H1 (cell line): ENCODE results near the gene CDH15. TPM values are rescaled to one million over a fixed set of nuclear protein-coding genes. Genes with fewer than 3 reads are reported as not detected.

Source experiments
- CTCF ChIA-PET: fragments of 300-600 bp; sonication (Branson Sonifier 250); formaldehyde crosslinking; loops from one replicate; lab custom pipeline; 2021; ENCODE audit not compliant: partially characterized antibody; lab: Charles Lee
- POLR2A ChIA-PET: fragments of 300-600 bp; sonication (Branson Sonifier 250); formaldehyde crosslinking; loops from one replicate; lab custom pipeline; 2021; ENCODE audit warnings: inconsistent platforms; ENCODE audit not compliant: partially characterized antibody; lab: Charles Lee
- DNase-seq, 2 experiments: peaks; one replicate each; pipeline versions ENCODE4 v3.0.0 to v3.0.0-alpha.2; 2010 to 2022; ENCODE audit warnings: low spot score in 2 of 2, low read depth in 1 of 2, mixed read lengths in 1 of 2
- FAIRE-seq: peaks from 2 replicates; lab custom pipeline; 2011; peaks lifted over from hg19 to GRCh38; lab: Jason Lieb, UNC
- H2AFZ ChIP-seq: 2 replicates; pipeline ENCODE4 v1.8.1; 2012; ENCODE audit warnings: low read length, inconsistent platforms
- H2AK5ac ChIP-seq: 2 replicates; pipeline ENCODE4 v1.6.1; 2013; ENCODE audit warnings: low read depth, low read length
- H2BK120ac ChIP-seq: replicated peaks from 2 replicates; pipeline ENCODE3; 2013; ENCODE audit warnings: low read depth, low read length, inconsistent platforms
- H2BK12ac ChIP-seq: 2 replicates; pipeline ENCODE4 v1.6.1; 2013; ENCODE audit warnings: low read depth, low read length
- H2BK15ac ChIP-seq: 2 replicates; pipeline ENCODE4 v1.6.1; 2013; ENCODE audit warnings: low read length
- H2BK20ac ChIP-seq: 2 replicates; pipeline ENCODE4 v1.6.1; 2013; ENCODE audit warnings: low read length
- H2BK5ac ChIP-seq: 2 replicates; pipeline ENCODE4 v1.6.1; 2013; ENCODE audit warnings: low read depth, low read length
- H3K14ac ChIP-seq: 2 replicates; pipeline ENCODE4 v1.6.1; 2013; ENCODE audit warnings: inconsistent platforms; ENCODE audit not compliant: insufficient read length
- H3K18ac ChIP-seq: 2 replicates; pipeline ENCODE4 v1.6.1; 2013; ENCODE audit warnings: low read length; ENCODE audit errors: extremely low read depth
- H3K23ac ChIP-seq: 2 replicates; pipeline ENCODE4 v1.6.1; 2013; ENCODE audit warnings: inconsistent platforms; ENCODE audit not compliant: insufficient read length
- H3K23me2 ChIP-seq: 2 replicates; pipeline ENCODE4 v1.6.1; 2013; ENCODE audit warnings: low read depth, low read length
- H3K27ac ChIP-seq: 2 replicates; pipeline ENCODE4 v1.6.1; 2011; ENCODE audit warnings: low read depth, low read length, inconsistent platforms
- H3K27me3 ChIP-seq, 4 experiments: replicated peaks in 1 of 4; 1 replicate in 1 of 4; 2 replicates in 3 of 4; pipeline versions ENCODE4 v1.6.1 to v1.8.1; 2011 to 2013; ENCODE audit warnings: low read length in 3 of 4, mild to moderate bottlenecking in 3 of 4, inconsistent platforms in 2 of 4, mixed read lengths in 2 of 4, moderate library complexity in 1 of 4; ENCODE audit not compliant: control insufficient read depth in 3 of 4, insufficient read depth in 3 of 4; ENCODE audit errors: extremely low read depth in 1 of 4
- H3K36me3 ChIP-seq, 4 experiments: 2 replicates each; pipeline versions ENCODE4 v1.6.1 to v1.8.1; 2011 to 2013; ENCODE audit warnings: mild to moderate bottlenecking in 4 of 4, low read length in 3 of 4, moderate library complexity in 2 of 4, control low read depth in 1 of 4, inconsistent platforms in 1 of 4; ENCODE audit not compliant: insufficient read depth in 4 of 4, control insufficient read depth in 2 of 4
- H3K4ac ChIP-seq: replicated peaks from 2 replicates; pipeline ENCODE3; 2013; ENCODE audit warnings: low read length, low read depth, mixed read lengths, inconsistent platforms; ENCODE audit not compliant: insufficient read length
- H3K4me1 ChIP-seq, 4 experiments: replicated peaks in 1 of 4; 1 replicate in 1 of 4; 2 replicates in 3 of 4; pipeline versions ENCODE4 v1.6.1 to v1.8.1; 2011 to 2013; ENCODE audit warnings: low read length in 3 of 4, inconsistent platforms in 2 of 4, mixed read lengths in 1 of 4; ENCODE audit not compliant: insufficient read depth in 4 of 4, control insufficient read depth in 3 of 4
- H3K4me2 ChIP-seq, 2 experiments: 2 replicates each; pipeline versions ENCODE4 v1.6.1 to v1.8.1; 2011 to 2013; ENCODE audit warnings: low read depth in 2 of 2, low read length in 2 of 2, control low read depth in 1 of 2, inconsistent platforms in 1 of 2, mild to moderate bottlenecking in 1 of 2; ENCODE audit not compliant: insufficient read depth in 1 of 2
- H3K4me3 ChIP-seq, 4 experiments: fragments of 200-600, 300-600 bp in 1 of 4; sonication (generic), shearing (Covaris generic), sonication (Bioruptor Twin) in 1 of 4; 2 replicates each; pipeline versions ENCODE4 v1.5.1 to v1.8.1; 2011 to 2016; ENCODE audit warnings: low read length in 4 of 4, low read depth in 3 of 4, control low read depth in 2 of 4, inconsistent platforms in 2 of 4, mild to moderate bottlenecking in 2 of 4, mixed read lengths in 1 of 4, moderate library complexity in 1 of 4; ENCODE audit not compliant: insufficient read depth in 2 of 4; ENCODE audit errors: extremely low read depth in 1 of 4
- H3K56ac ChIP-seq: replicated peaks from 2 replicates; pipeline ENCODE3; 2013; ENCODE audit warnings: low read depth, mild to moderate bottlenecking, mixed read lengths, low read length, inconsistent platforms; ENCODE audit not compliant: insufficient read length
- H3K79me1 ChIP-seq: 2 replicates; pipeline ENCODE4 v1.6.1; 2013; ENCODE audit warnings: low read depth, low read length, control low read depth
- H3K79me2 ChIP-seq, 2 experiments: 2 replicates each; pipeline versions ENCODE4 v1.6.1 to v1.8.1; 2012 to 2013; ENCODE audit warnings: low read length in 2 of 2, mild to moderate bottlenecking in 2 of 2, inconsistent platforms in 1 of 2; ENCODE audit not compliant: insufficient read depth in 2 of 2, control insufficient read depth in 1 of 2
- H3K9ac ChIP-seq, 4 experiments: replicated peaks in 1 of 4; 1 replicate in 1 of 4; 2 replicates in 3 of 4; pipeline versions ENCODE4 v1.6.1 to v1.8.1; 2011 to 2013; ENCODE audit warnings: low read depth in 3 of 4, low read length in 3 of 4, control low read depth in 2 of 4, mild to moderate bottlenecking in 2 of 4, moderate library complexity in 2 of 4, inconsistent platforms in 1 of 4; ENCODE audit errors: extremely low read depth in 1 of 4
- H3K9me3 ChIP-seq, 2 experiments: 2 replicates each; pipeline versions ENCODE4 v1.6.1 to v1.8.1; 2012 to 2013; ENCODE audit warnings: mild to moderate bottlenecking in 2 of 2, moderate library complexity in 2 of 2, control low read depth in 1 of 2, inconsistent platforms in 1 of 2, low read depth in 1 of 2, low read length in 1 of 2, mixed read lengths in 1 of 2; ENCODE audit not compliant: insufficient read depth in 2 of 2
- H4K20me1 ChIP-seq, 2 experiments: replicated peaks in 1 of 2; 2 replicates each; pipeline versions ENCODE3 to v1.8.1; 2011 to 2013; ENCODE audit warnings: inconsistent platforms in 2 of 2, low read length in 2 of 2, mild to moderate bottlenecking in 1 of 2; ENCODE audit not compliant: insufficient read depth in 2 of 2, control insufficient read depth in 1 of 2
- H4K5ac ChIP-seq: 2 replicates; pipeline ENCODE4 v1.6.1; 2013; ENCODE audit warnings: low read length, low read depth, mixed read lengths, inconsistent platforms; ENCODE audit not compliant: insufficient read length
- H4K8ac ChIP-seq: 2 replicates; pipeline ENCODE4 v1.8.0; 2013; ENCODE audit warnings: mild to moderate bottlenecking, moderate library complexity, low read length, inconsistent platforms; ENCODE audit not compliant: insufficient read depth; ENCODE audit errors: extremely low read depth
- H4K91ac ChIP-seq: replicated peaks from 2 replicates; pipeline ENCODE3; 2013; ENCODE audit warnings: low read length, mixed read lengths, inconsistent platforms; ENCODE audit not compliant: insufficient read length
- ASH2L ChIP-seq: fragments of 200-600, 300-600 bp; sonication (generic); IDR thresholded peaks from one replicate; pipeline ENCODE4 v1.7.1; 2017; ENCODE audit warnings: low read length
- CBX5 ChIP-seq: fragments of 300-800, 300-1000 bp; sonication (generic); IDR thresholded peaks from 2 replicates; pipeline ENCODE4 v1.7.1; 2016; ENCODE audit warnings: antibody characterized with exemption, low read length, low read depth
- CEBPB ChIP-seq: IDR thresholded peaks from 2 replicates; pipeline ENCODE4 v1.6.1; 2012; ENCODE audit warnings: low read depth, low read length
- CREB1 ChIP-seq: IDR thresholded peaks from 2 replicates; pipeline ENCODE4 v1.6.1; 2012; ENCODE audit warnings: inconsistent platforms
- EGR1 ChIP-seq: IDR thresholded peaks from 2 replicates; pipeline ENCODE4 v1.6.1; 2011; ENCODE audit warnings: low read depth, low read length, borderline replicate concordance
- NRF1 ChIP-seq: IDR thresholded peaks from 2 replicates; pipeline ENCODE4 v1.6.1; 2011; ENCODE audit warnings: mild to moderate bottlenecking, low read depth, low read length, improper control_type of control experiment
- WGBS, 2 experiments: shearing (Covaris generic) in 1 of 2; methylation state at CpG; one replicate each; pipeline versions ENCODE4 v1.1.6 to v1.1.7; 2013 to 2015; ENCODE audit warnings: low lambda C conversion rate in 2 of 2, mixed read lengths in 2 of 2, inconsistent platforms in 1 of 2, low coverage in 1 of 2, missing lambda C conversion rate in 1 of 2; ENCODE audit not compliant: insufficient replicate concordance in 2 of 2, insufficient coverage in 1 of 2, insufficient read length in 1 of 2; ENCODE audit errors: extremely low coverage in 1 of 2, missing lambda C conversion rate in 1 of 2; 5-methylcytosine and 5-hydroxymethylcytosine counted together
- polyA plus RNA-seq, 7 experiments: library from polyadenylated mRNA; depleted of rRNA in 3 of 7; stranded (reverse) in 5 of 7; unstranded in 2 of 7; fragments of >200 nt in 5 of 7; fragments of 200-250 nt in 2 of 7; gene quantifications; 1 replicate in 5 of 7; 2 replicates in 1 of 7; 4 replicates in 1 of 7; pipeline versions ENCODE4 v1.2.1 to v1.2.3, GENCODE V29; 2011 to 2013; ENCODE audit warnings: missing spikeins in 2 of 7, mixed read lengths in 2 of 7
- total RNA-seq: library from RNA; stranded (reverse); fragmentation: NEBNext Ultra II Directional; extraction: Animal tissue kit (Norgen Biotek cat#: 25700); gene quantifications from 2 replicates; pipeline ENCODE4 v1.2.1, GENCODE V29; 2021

CDH15 gene
- total and polyA plus RNA-seq, 2 of the 8 experiments (the other 6 are each of a cell fraction or from before 2014, with no cell fraction given): 0.50 to 0.82 TPM

DNA sequence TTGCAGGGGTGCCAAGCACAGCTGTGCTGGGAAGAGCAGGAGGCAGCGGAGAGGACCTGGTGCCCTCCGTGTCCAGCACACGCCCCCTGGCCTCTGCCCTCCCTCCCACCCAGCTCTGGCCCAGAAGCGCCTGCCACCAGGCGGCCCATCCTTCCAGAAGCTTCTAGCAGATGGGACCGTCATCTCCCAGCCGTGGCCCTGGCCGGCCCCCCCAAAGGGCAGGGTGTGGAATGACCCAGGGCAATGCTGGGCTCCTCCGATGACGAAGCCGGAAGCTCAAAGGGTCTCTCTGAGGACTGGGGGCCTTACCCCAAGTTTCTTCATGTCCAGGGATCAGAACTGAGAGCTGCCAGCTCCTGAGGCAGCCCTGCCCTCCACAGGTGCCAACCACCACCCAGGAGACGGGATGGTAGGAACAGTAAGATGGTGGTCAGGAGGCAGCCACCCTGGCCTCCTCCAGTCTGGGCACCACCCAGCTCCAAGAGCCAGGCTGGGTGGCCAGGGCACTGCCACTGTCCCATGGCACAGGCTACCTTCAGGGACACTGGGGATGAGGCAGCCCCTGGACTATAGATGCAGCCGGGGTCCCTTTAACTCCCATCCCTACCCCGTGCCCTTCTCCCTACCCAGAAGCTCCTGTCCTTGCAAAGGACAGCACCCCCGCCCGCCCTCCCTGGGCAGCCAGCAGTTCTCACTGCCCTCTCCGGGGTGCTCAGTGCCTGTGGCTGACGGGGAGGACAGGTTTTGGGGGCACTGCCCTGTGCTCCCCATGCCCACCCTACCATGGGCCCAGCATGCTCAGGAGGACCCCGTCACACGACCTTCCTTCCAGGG, 6.5 kb upstream of the CDH15 start:
- H3K14ac ChIP-seq: no peak overlapping the region
- 90% methylated on average over 15 of the region's 20 CpGs; no CpG with 5 or more reads in 1 of the 2 experiments for WGBS, 2 experiments
- H4K20me1 ChIP-seq: no peaks in the 10 kb centered on the region
- H3K18ac ChIP-seq: no peak overlapping the region
- ChIA-PET POLR2A (interaction anchor here (0.7 to 2.1 kb wide), 4 partner anchors 9 to 358 kb away, joined by 3 to 6 read pairs (median 3); no protein-coding TSS in a partner anchor), CTCF (interaction anchor here (0.9 to 1.7 kb wide), 4 partner anchors 10 to 349 kb away, joined by 3 to 6 read pairs (median 3); no protein-coding TSS in a partner anchor)
- H3K36me3 ChIP-seq: no peaks in the 10 kb centered on the region
- peaks cover 0 to 3% (median 0%) of the 10 kb centered on the region in 4 experiments; a peak in 3 of 7 replicates for H3K27me3 ChIP-seq
- no peak overlapping the region for H3K4me2 ChIP-seq
- no peak overlapping the region for H3K4ac ChIP-seq
- FAIRE-seq (no peak), DNase-seq (no peak)
- H2BK15ac ChIP-seq: no peak overlapping the region
- H3K27ac ChIP-seq: no peak overlapping the region
- H4K91ac ChIP-seq: no peak overlapping the region
- H2BK5ac ChIP-seq: no peak overlapping the region
- H2AK5ac ChIP-seq: no peak overlapping the region
- no peaks in the 10 kb centered on the region for H3K79me1 ChIP-seq
- no peak overlapping the region for H3K9ac ChIP-seq
- no peak overlapping the region for H3K23ac ChIP-seq
- H2BK12ac ChIP-seq: 0 out of 2 replicates have a peak overlapping the region, but pooled peaks have one; percentile 50
- no peak overlapping the region for H2AFZ ChIP-seq
- H3K79me2 ChIP-seq: no peaks in the 10 kb centered on the region
- H4K5ac ChIP-seq: no peak overlapping the region
- H4K8ac ChIP-seq: 0 out of 2 replicates have a peak overlapping the region, but pooled peaks have one; percentile 51
- no peak overlapping the region for H3K56ac ChIP-seq
- H3K23me2 ChIP-seq: no peaks in the 10 kb centered on the region
- no peak overlapping the region for H2BK120ac ChIP-seq
- peaks cover 0 to 7% (median 6%) of the 10 kb centered on the region in 4 experiments; a peak in 6 of 7 replicates for H3K4me1 ChIP-seq
- H3K4me3 ChIP-seq: no peak overlapping the region
- peaks cover 0 to 7% of the 10 kb centered on the region in 2 experiments; a peak in 1 of 4 replicates for H3K9me3 ChIP-seq
- no peak overlapping the region for H2BK20ac ChIP-seq
- TF ChIP-seq CEBPB: no peak
- no peak for TF ChIP-seq EGR1
- no peak for TF ChIP-seq CBX5
- TF ChIP-seq CREB1: no peak
- TF ChIP-seq NRF1: no peak
- no peak for TF ChIP-seq ASH2L
